A549 treated with AZD9567 at 1 μM for 4 hours (cell line): ENCODE measurements around the gene PLEKHM2. TPM values are rescaled to one million over a fixed set of nuclear protein-coding genes. Genes with fewer than 3 reads are reported as not detected.

ENCODE experiments used
- total RNA-seq: library from RNA; stranded (reverse); fragments of 200-300 nt; extraction: Qiagen RNA extraction; gene quantifications from 5 replicates; pipeline ENCODE4 v1.2.3, GENCODE V29; 2022; ENCODE audit not compliant: insufficient read depth

The PLEKHM2 gene, protein sequence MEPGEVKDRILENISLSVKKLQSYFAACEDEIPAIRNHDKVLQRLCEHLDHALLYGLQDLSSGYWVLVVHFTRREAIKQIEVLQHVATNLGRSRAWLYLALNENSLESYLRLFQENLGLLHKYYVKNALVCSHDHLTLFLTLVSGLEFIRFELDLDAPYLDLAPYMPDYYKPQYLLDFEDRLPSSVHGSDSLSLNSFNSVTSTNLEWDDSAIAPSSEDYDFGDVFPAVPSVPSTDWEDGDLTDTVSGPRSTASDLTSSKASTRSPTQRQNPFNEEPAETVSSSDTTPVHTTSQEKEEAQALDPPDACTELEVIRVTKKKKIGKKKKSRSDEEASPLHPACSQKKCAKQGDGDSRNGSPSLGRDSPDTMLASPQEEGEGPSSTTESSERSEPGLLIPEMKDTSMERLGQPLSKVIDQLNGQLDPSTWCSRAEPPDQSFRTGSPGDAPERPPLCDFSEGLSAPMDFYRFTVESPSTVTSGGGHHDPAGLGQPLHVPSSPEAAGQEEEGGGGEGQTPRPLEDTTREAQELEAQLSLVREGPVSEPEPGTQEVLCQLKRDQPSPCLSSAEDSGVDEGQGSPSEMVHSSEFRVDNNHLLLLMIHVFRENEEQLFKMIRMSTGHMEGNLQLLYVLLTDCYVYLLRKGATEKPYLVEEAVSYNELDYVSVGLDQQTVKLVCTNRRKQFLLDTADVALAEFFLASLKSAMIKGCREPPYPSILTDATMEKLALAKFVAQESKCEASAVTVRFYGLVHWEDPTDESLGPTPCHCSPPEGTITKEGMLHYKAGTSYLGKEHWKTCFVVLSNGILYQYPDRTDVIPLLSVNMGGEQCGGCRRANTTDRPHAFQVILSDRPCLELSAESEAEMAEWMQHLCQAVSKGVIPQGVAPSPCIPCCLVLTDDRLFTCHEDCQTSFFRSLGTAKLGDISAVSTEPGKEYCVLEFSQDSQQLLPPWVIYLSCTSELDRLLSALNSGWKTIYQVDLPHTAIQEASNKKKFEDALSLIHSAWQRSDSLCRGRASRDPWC
- 15.2 to 25.9 TPM (median 25.3 TPM) in 5 replicates for total RNA-seq

DNA sequence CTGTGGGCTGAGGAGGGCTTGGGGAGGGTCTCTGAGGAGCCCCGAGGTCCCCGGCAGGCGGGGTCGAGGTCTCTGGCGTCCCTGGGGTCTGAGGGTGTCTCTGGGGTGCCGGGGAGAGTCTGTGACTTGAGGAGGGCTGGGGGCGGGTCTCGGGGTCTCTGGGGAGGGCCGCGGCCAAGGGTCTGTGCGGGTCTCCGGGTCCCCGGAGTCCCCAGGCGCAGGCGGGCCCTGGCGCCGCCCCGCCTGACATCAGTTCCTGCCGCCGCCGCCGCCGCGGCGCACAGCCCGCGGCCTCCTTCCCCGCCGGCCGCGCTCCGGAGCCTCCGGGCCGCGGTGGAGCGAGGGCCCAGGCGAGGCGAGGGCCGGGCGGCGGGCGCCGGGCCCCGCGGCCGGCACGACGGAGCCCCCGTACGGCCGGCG, at the start of gene PLEKHM2:
PLEKHM2 (plus strand) TSS at position 279 of the 420 bp plus-strand sequence. CDS start 239 bp downstream, outside the sequence.

DNA sequence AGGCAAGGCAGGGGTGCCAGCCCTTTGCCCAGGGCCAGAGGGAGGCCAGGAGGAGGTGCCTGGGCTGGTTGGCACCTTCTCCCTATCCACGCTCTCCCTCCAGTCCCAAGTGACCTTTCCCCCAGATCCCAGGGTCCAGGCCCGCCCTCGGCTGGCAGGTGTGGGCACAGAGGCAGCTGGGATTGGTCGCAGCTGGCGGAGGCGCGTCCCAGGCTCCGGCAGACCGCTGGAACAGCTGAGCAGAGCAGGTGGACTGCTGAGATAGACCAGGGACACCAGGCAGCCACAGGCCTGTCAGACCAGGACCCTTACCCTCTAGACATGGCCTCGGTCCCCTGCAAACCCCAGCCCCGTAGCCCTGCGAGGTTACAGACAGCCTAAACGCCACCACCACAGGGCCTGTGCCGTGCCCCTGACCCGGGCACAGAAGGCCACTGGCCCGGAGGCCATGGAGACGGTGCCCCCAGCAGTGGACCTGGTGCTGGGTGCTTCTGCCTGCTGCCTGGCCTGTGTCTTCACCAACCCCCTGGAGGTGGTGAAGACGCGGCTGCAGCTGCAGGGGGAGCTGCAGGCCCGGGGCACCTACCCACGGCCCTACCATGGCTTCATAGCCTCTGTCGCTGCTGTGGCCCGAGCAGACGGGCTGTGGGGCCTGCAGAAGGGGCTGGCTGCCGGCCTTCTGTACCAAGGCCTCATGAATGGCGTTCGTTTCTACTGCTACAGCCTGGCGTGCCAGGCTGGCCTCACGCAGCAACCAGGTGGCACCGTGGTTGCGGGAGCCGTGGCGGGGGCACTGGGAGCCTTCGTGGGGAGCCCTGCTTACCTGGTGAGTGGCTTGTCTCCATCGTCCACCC, 52.1 kb downstream of the PLEKHM2 start, which contains the start of gene SLC25A34:
SLC25A34 (plus strand) TSS at position 221 of the 854 bp plus-strand sequence; CDS start at position 449, 228 bp downstream.

DNA sequence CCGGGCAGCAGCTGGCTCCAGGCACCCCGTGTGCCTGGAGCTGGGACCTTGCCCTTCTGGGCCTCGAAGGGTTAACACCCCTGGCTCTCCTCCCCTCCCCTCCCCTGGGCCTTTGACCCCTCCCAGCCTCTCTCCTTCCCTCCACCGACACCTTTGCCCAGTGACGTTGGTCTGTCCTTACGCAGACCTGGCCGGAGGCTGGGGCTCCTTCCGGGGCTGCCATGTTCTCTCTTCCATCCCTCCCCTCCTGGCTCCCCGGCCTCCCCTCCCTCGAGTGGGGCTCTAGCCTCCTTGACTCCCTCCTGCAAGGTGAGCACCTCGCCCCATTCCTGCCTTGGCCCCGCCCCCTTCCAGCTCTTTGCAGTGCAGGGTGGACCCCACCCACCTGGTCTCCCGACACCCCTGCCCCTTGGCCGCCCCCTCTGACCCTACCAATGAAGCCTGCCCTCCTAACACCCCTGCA, 58.2 kb downstream of the PLEKHM2 start, which contains the start of gene TMEM82:
TMEM82 (plus strand) TSS at position 161 of the 463 bp plus-strand sequence; CDS start at position 222, 61 bp downstream.

DNA sequence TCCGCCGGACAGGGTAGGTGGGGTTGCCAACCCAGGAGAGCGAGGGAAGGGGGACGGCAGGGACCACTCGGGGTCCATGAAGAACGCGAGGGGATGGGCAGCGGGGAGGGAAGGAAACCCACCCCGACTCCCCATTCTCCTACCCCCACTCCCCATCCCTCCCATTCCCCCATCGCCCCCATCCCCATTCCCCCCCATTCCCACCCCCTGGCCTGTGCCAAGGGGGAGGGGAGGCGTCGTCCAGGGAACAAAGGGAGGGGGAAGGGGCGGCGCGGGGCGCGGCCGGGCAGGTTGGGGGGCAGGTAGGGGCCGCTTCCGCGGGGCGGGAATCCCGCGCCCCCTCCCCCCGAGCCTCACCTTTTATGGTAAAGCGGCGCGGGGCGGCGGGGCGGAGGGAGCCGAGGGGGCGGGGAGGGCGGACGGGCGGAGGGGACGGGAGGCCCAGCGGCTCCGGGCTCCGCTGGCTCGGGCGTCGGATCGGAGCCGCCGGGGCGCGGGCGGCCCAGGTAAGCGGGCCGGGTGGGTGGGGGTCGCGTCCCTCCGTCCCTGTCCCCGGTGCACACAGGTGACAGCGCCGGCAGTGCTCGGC, 74.3 kb downstream of the PLEKHM2 start, which contains the start of gene FBLIM1:
FBLIM1 (plus strand) TSS at position 453 of the 589 bp plus-strand sequence. CDS start 6,189 bp downstream, outside the sequence.

Other genes starting within 250 kb of the PLEKHM2 start
- 1.7 to 2.9 TPM (median 2.5 TPM) in 4 of 5 replicates, not detected in the other for gene CTRC, start 245.9 kb upstream of the PLEKHM2 start, total RNA-seq
- 0.13 TPM in 1 of 5 replicates, not detected in the others for gene CELA2A, start 227.6 kb upstream of the PLEKHM2 start, total RNA-seq
- gene CELA2B, start 208.2 kb upstream of the PLEKHM2 start, total RNA-seq: 0.12 to 0.15 TPM (median 0.15 TPM) in 3 of 5 replicates, not detected in the others
- gene CASP9, start 160.1 kb upstream of the PLEKHM2 start, total RNA-seq: 5.9 to 9.3 TPM (median 6.0 TPM) in 5 replicates
- 4.4 to 5.8 TPM (median 4.5 TPM) in 5 replicates for gene DNAJC16, start 157.5 kb upstream of the PLEKHM2 start, total RNA-seq
- gene AGMAT, start 99.3 kb upstream of the PLEKHM2 start, total RNA-seq: 3.1 to 7.5 TPM (median 6.7 TPM) in 5 replicates
- 7.2 to 12.5 TPM (median 9.3 TPM) in 5 replicates for gene DDI2, start 66.9 kb upstream of the PLEKHM2 start, total RNA-seq
- 0.17 to 0.70 TPM (median 0.23 TPM) in 4 of 5 replicates, not detected in the other for gene SLC25A34, start 51.9 kb downstream of the PLEKHM2 start, total RNA-seq
- not detected in 5 replicates for gene TMEM82, start 58.2 kb downstream of the PLEKHM2 start, total RNA-seq
- gene FBLIM1, start 74.5 kb downstream of the PLEKHM2 start, total RNA-seq: 19.1 to 25.3 TPM (median 23.0 TPM) in 5 replicates
- 2.4 to 7.2 TPM (median 6.8 TPM) in 5 replicates for gene UQCRHL, start 123.3 kb downstream of the PLEKHM2 start, total RNA-seq
- 37.6 to 48.1 TPM (median 42.4 TPM) in 5 replicates for gene SPEN, start 163.4 kb downstream of the PLEKHM2 start, total RNA-seq